Activated naive CD8-positive, alpha-beta T cell (primary cell): Measurements from ENCODE around the gene DUSP10.

Experiments used
- H3K27ac Mint-ChIP-seq: one replicate; pipeline ENCODE4 v1.8.0; 2021; ENCODE audit warnings: mixed read lengths
- H3K27me3 Mint-ChIP-seq: one replicate; pipeline ENCODE4 v1.8.0; 2021; ENCODE audit warnings: mixed read lengths
- H3K36me3 Mint-ChIP-seq: one replicate; pipeline ENCODE4 v1.8.0; 2021; ENCODE audit warnings: mixed read lengths
- H3K4me1 Mint-ChIP-seq: one replicate; pipeline ENCODE4 v1.8.0; 2021; ENCODE audit warnings: low read depth, mixed read lengths
- H3K4me3 Mint-ChIP-seq: one replicate; pipeline ENCODE4 v1.8.0; 2021; ENCODE audit warnings: mild to moderate bottlenecking, mixed read lengths
- H3K9me3 Mint-ChIP-seq: one replicate; pipeline ENCODE4 v1.8.0; 2021; ENCODE audit warnings: low read depth, mixed read lengths

Gene DUSP10

GRCh38 chr1:221727146-221728036, 14.5 kb downstream of the DUSP10 start:
- Mint-ChIP-seq H3K9me3 (peaks cover 5% of the 10 kb centered on the region), H3K27ac (peak overlapping the region; percentile 41), H3K27me3 (no peaks in the 10 kb centered on the region), H3K36me3 (peaks cover 27% of the 10 kb centered on the region), H3K4me3 (peak overlapping the region; percentile 48), H3K4me1 (peaks cover 65% of the 10 kb centered on the region)

GRCh38 chr1:221725735-221726672, 15.9 kb downstream of the DUSP10 start:
- peaks cover 5% of the 10 kb centered on the region for H3K9me3 Mint-ChIP-seq
- peaks cover 33% of the 10 kb centered on the region for H3K36me3 Mint-ChIP-seq
- no peaks in the 10 kb centered on the region for H3K27me3 Mint-ChIP-seq
- H3K4me3 Mint-ChIP-seq: peak overlapping the region; percentile 48
- H3K27ac Mint-ChIP-seq: peak overlapping the region; percentile 88
- H3K4me1 Mint-ChIP-seq: peaks cover 66% of the 10 kb centered on the region

- Mint-ChIP-seq H3K36me3 (peaks cover 37% of the 10 kb centered on the region), H3K27ac (peak overlapping the region; percentile 77), H3K9me3 (peaks cover 5% of the 10 kb centered on the region), H3K27me3 (no peaks in the 10 kb centered on the region), H3K4me3 (no peak overlapping the region), H3K4me1 (peaks cover 62% of the 10 kb centered on the region)
Observed at GRCh38 chr1:221724931-221725605, 16.8 kb downstream of the DUSP10 start.

- Mint-ChIP-seq H3K4me1 (peaks cover 51% of the 10 kb centered on the region), H3K9me3 (peaks cover 5% of the 10 kb centered on the region), H3K27me3 (no peaks in the 10 kb centered on the region), H3K4me3 (no peak overlapping the region), H3K36me3 (peaks cover 37% of the 10 kb centered on the region), H3K27ac (no peak overlapping the region)
Observed at GRCh38 chr1:221723848-221724236, 18.0 kb downstream of the DUSP10 start.

- H3K36me3 Mint-ChIP-seq: peaks cover 36% of the 10 kb centered on the region
- no peaks in the 10 kb centered on the region for H3K27me3 Mint-ChIP-seq
- H3K9me3 Mint-ChIP-seq: peaks cover 5% of the 10 kb centered on the region
- H3K4me3 Mint-ChIP-seq: no peak overlapping the region
- no peak overlapping the region for H3K27ac Mint-ChIP-seq
- H3K4me1 Mint-ChIP-seq: peaks cover 49% of the 10 kb centered on the region
Observed at GRCh38 chr1:221723018-221723847, 18.7 kb downstream of the DUSP10 start.

GRCh38 chr1:221722254-221723017, 19.5 kb downstream of the DUSP10 start:
- Mint-ChIP-seq H3K27ac (no peak overlapping the region), H3K4me3 (no peak overlapping the region), H3K4me1 (peaks cover 41% of the 10 kb centered on the region), H3K9me3 (peaks cover 5% of the 10 kb centered on the region), H3K36me3 (peaks cover 30% of the 10 kb centered on the region), H3K27me3 (no peaks in the 10 kb centered on the region)

GRCh38 chr1:221720545-221720944, 21.3 kb downstream of the DUSP10 start:
- H3K9me3 Mint-ChIP-seq: peaks cover 5% of the 10 kb centered on the region
- H3K4me3 Mint-ChIP-seq: no peak overlapping the region
- H3K27ac Mint-ChIP-seq: no peak overlapping the region
- H3K36me3 Mint-ChIP-seq: peaks cover 27% of the 10 kb centered on the region
- H3K27me3 Mint-ChIP-seq: no peaks in the 10 kb centered on the region
- H3K4me1 Mint-ChIP-seq: peaks cover 35% of the 10 kb centered on the region

- Mint-ChIP-seq H3K27me3 (no peaks in the 10 kb centered on the region), H3K36me3 (peaks cover 29% of the 10 kb centered on the region), H3K9me3 (peaks cover 5% of the 10 kb centered on the region), H3K4me1 (peaks cover 33% of the 10 kb centered on the region), H3K4me3 (no peak overlapping the region), H3K27ac (no peak overlapping the region)
Observed at GRCh38 chr1:221719987-221720386, 21.9 kb downstream of the DUSP10 start.

- peaks cover 33% of the 10 kb centered on the region for H3K36me3 Mint-ChIP-seq
- H3K4me3 Mint-ChIP-seq: no peak overlapping the region
- H3K27me3 Mint-ChIP-seq: no peaks in the 10 kb centered on the region
- H3K9me3 Mint-ChIP-seq: peaks cover 5% of the 10 kb centered on the region
- no peak overlapping the region for H3K27ac Mint-ChIP-seq
- peaks cover 37% of the 10 kb centered on the region for H3K4me1 Mint-ChIP-seq
Observed at GRCh38 chr1:221719278-221719597, 22.7 kb downstream of the DUSP10 start.

GRCh38 chr1:221718381-221719277, 23.3 kb downstream of the DUSP10 start:
- Mint-ChIP-seq H3K4me3 (no peak overlapping the region), H3K27ac (no peak overlapping the region), H3K36me3 (peaks cover 29% of the 10 kb centered on the region), H3K9me3 (no peaks in the 10 kb centered on the region), H3K4me1 (peaks cover 41% of the 10 kb centered on the region), H3K27me3 (no peaks in the 10 kb centered on the region)

- H3K4me3 Mint-ChIP-seq: no peak overlapping the region
- H3K27ac Mint-ChIP-seq: no peak overlapping the region
- peaks cover 53% of the 10 kb centered on the region for H3K4me1 Mint-ChIP-seq
- no peaks in the 10 kb centered on the region for H3K27me3 Mint-ChIP-seq
- H3K36me3 Mint-ChIP-seq: peaks cover 23% of the 10 kb centered on the region
- no peaks in the 10 kb centered on the region for H3K9me3 Mint-ChIP-seq
Observed at GRCh38 chr1:221717485-221717853, 24.4 kb downstream of the DUSP10 start.

- no peak overlapping the region for H3K27ac Mint-ChIP-seq
- peaks cover 55% of the 10 kb centered on the region for H3K4me1 Mint-ChIP-seq
- H3K36me3 Mint-ChIP-seq: peaks cover 22% of the 10 kb centered on the region
- H3K9me3 Mint-ChIP-seq: no peaks in the 10 kb centered on the region
- no peak overlapping the region for H3K4me3 Mint-ChIP-seq
- H3K27me3 Mint-ChIP-seq: no peaks in the 10 kb centered on the region
Observed at GRCh38 chr1:221716713-221717484, 25.0 kb downstream of the DUSP10 start.
